Hepatocyte (in vitro differentiated cells): Measurements from ENCODE around the gene ZNHIT1.

Source experiments
- EZH2 ChIP-seq: fragments of 200-600 bp; sonication (generic); IDR thresholded peaks from 2 replicates; pipeline ENCODE4 v1.6.1; 2016; ENCODE audit warnings: antibody characterized with exemption, mild to moderate bottlenecking, borderline replicate concordance
- TF ChIP-seq, protein P1 (sequence below): fragments of 200-600 bp; sonication (generic); IDR thresholded peaks from 2 replicates; pipeline ENCODE4 v1.5.1; 2016; ENCODE audit warnings: antibody characterized with exemption, mild to moderate bottlenecking; ENCODE audit not compliant: poor library complexity

DNA sequence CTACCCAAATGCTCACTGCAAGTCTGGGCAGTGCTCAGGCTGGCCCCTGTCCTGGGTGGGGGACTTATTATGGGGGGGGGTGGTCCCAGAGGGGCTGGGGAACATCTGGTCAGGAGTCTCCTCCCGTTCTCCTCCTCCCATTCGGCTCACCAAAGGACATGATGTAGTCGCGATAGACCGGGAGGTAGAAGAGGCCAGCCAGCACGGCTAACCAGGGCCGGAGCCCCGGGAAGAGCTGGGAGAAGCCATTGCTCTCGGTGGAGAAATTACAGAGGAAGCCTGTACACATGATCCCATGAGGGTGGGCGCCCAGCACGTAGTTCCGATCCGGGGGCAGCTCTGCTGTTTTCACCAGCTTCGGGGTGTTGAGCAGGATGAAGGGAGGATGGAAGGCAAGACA lies 19.5 kb upstream of the ZNHIT1 start:
- TF ChIP-seq, protein P1, sequence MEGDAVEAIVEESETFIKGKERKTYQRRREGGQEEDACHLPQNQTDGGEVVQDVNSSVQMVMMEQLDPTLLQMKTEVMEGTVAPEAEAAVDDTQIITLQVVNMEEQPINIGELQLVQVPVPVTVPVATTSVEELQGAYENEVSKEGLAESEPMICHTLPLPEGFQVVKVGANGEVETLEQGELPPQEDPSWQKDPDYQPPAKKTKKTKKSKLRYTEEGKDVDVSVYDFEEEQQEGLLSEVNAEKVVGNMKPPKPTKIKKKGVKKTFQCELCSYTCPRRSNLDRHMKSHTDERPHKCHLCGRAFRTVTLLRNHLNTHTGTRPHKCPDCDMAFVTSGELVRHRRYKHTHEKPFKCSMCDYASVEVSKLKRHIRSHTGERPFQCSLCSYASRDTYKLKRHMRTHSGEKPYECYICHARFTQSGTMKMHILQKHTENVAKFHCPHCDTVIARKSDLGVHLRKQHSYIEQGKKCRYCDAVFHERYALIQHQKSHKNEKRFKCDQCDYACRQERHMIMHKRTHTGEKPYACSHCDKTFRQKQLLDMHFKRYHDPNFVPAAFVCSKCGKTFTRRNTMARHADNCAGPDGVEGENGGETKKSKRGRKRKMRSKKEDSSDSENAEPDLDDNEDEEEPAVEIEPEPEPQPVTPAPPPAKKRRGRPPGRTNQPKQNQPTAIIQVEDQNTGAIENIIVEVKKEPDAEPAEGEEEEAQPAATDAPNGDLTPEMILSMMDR = no peak
- no peak for TF ChIP-seq EZH2
